Transverse colon (tissue), 4 donors: Measurements from ENCODE around the gene EHF.

Source experiments
- EP300 ChIP-seq: sonication (generic); formaldehyde crosslinking; IDR thresholded peaks from one replicate; pipeline ENCODE4 v1.6.1; 2017; ENCODE audit warnings: antibody characterized with exemption, low read depth
- POLR2AphosphoS5 ChIP-seq, 3 donors: sonication (generic); formaldehyde crosslinking; IDR thresholded peaks; one replicate each; pipeline ENCODE4 v1.6.1; 2016; ENCODE audit warnings: antibody characterized with exemption in 3 of 3
- TF ChIP-seq, protein P1 (sequence below), 5 experiments: fragments of 200-600 bp in 3 of 5; fragments of 450-650 bp in 2 of 5; sonication (generic) in 3 of 5; IDR thresholded peaks; 1 replicate in 2 of 5; 2 replicates in 3 of 5; pipeline ENCODE4 v1.5.1; 2016 to 2017; ENCODE audit warnings: antibody characterized with exemption in 5 of 5, inconsistent platforms in 3 of 5, mild to moderate bottlenecking in 2 of 5, moderate library complexity in 1 of 5

DNA sequence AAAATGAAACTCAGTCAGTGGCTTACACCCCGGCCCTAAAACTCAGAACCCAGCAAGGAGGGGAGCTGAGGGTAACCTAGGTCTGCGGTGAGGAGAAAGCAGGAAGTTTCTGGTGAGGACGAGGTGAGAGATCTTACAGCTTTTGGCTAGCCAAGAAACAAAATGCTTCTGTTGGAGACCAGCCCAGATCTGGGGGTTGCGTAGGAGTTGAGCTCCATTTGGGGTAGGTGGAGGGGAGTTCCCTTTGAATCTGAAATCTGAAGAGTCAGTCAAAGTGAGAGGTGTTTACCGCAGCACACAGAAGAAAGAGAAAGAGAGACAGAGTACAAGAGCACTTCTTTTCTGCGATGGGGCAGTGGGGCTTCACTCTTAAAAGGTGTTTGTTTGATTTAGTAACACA, 29.6 kb downstream of the EHF start:
- TF ChIP-seq, protein P1, sequence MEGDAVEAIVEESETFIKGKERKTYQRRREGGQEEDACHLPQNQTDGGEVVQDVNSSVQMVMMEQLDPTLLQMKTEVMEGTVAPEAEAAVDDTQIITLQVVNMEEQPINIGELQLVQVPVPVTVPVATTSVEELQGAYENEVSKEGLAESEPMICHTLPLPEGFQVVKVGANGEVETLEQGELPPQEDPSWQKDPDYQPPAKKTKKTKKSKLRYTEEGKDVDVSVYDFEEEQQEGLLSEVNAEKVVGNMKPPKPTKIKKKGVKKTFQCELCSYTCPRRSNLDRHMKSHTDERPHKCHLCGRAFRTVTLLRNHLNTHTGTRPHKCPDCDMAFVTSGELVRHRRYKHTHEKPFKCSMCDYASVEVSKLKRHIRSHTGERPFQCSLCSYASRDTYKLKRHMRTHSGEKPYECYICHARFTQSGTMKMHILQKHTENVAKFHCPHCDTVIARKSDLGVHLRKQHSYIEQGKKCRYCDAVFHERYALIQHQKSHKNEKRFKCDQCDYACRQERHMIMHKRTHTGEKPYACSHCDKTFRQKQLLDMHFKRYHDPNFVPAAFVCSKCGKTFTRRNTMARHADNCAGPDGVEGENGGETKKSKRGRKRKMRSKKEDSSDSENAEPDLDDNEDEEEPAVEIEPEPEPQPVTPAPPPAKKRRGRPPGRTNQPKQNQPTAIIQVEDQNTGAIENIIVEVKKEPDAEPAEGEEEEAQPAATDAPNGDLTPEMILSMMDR (IDR thresholded peaks at IDR 0.05): no peak
- TF ChIP-seq EP300 (no peak), POLR2AphosphoS5 (IDR thresholded peaks at IDR 0.05) (no peak)
